ENCODE measurements around the gene TMEM174. TPM values are rescaled to one million over a fixed set of nuclear protein-coding genes. Genes with fewer than 3 reads are reported as not detected.

Gene TMEM174
- total RNA-seq, 3 donors from 2014 or later, result not detected

- intact Hi-C loops (cut with DNase I, micrococcal nuclease), result no loop called here
Measured at GRCh38 chr5:73143716-73144115, 29.3 kb upstream of the TMEM174 start.

GRCh38 chr5:73149540-73149939, 23.5 kb upstream of the TMEM174 start:
- Histone ChIP-seq H3K36me3 (ENCODE audit: low read depth) (no peaks in the 10 kb centered on the region), H3K4me1 (ENCODE audit: low read depth) (no peaks in the 10 kb centered on the region), H3K9me3 (no peaks in the 10 kb centered on the region), H3K4me3 (no peak overlapping the region)
- intact Hi-C loops (cut with DNase I, micrococcal nuclease), result no loop called here
- ATAC-seq, result no peak
- no peak for TF ChIP-seq CTCF (IDR thresholded peaks at IDR 0.05)
- DNase-seq, result no peak

More at GRCh38 chr5:73143716-73144115, 29.3 kb upstream of the TMEM174 start:
- TF ChIP-seq CTCF (IDR thresholded peaks at IDR 0.05), result no peak
- no peaks in the 10 kb centered on the region for H3K9me3 ChIP-seq
- ATAC-seq (no peak), DNase-seq (no peak)
- H3K4me1 ChIP-seq (ENCODE audit: low read depth), result peaks cover 4% of the 10 kb centered on the region
- no peaks in the 10 kb centered on the region for H3K36me3 ChIP-seq (ENCODE audit: low read depth)
- H3K4me3 ChIP-seq, result no peak overlapping the region

GRCh38 chr5:73150876-73151275, 22.1 kb upstream of the TMEM174 start:
- ATAC-seq (peak; percentile 74), DNase-seq (peak in 2 of 3 donors; percentile 47 to 66)
- Histone ChIP-seq H3K36me3 (ENCODE audit: low read depth) (no peaks in the 10 kb centered on the region), H3K4me3 (no peak overlapping the region), H3K4me1 (ENCODE audit: low read depth) (no peaks in the 10 kb centered on the region), H3K9me3 (no peaks in the 10 kb centered on the region)
- no peak for TF ChIP-seq CTCF (IDR thresholded peaks at IDR 0.05)
- intact Hi-C loops (cut with DNase I, micrococcal nuclease), result no loop called here

GRCh38 chr5:73151766-73152410, 21.1 kb upstream of the TMEM174 start:
- Histone ChIP-seq H3K4me1 (ENCODE audit: low read depth) (no peaks in the 10 kb centered on the region), H3K9me3 (no peaks in the 10 kb centered on the region), H3K4me3 (no peak overlapping the region), H3K36me3 (ENCODE audit: low read depth) (no peaks in the 10 kb centered on the region)
- intact Hi-C loops (cut with DNase I, micrococcal nuclease), result no loop called here
- DNase-seq (no peak), ATAC-seq (no peak)
- no peak for TF ChIP-seq CTCF (IDR thresholded peaks at IDR 0.05)

- intact Hi-C loops (cut with DNase I, micrococcal nuclease), result no loop called here
- peak in 1 of 3 donors; percentile 54 for DNase-seq
- no peak for TF ChIP-seq CTCF (IDR thresholded peaks at IDR 0.05)
- Histone ChIP-seq H3K36me3 (ENCODE audit: low read depth) (no peaks in the 10 kb centered on the region), H3K4me1 (ENCODE audit: low read depth) (no peaks in the 10 kb centered on the region), H3K9me3 (no peaks in the 10 kb centered on the region), H3K4me3 (no peak overlapping the region)
- ATAC-seq, result peak; percentile 72
Measured at GRCh38 chr5:73152411-73153388, 20.3 kb upstream of the TMEM174 start.

Data from mucosa of descending colon (tissue), 3 donors.